ENCODE results near the gene DPEP2.
A peak's percentile ranks its signal among the peaks of the same experiment; 100 is the strongest.
"Not testable (repeated sequence)": the region's sequence is repeated elsewhere in the genome, so short reads cannot be mapped to it uniquely, and the experiment has no call there.

DPEP2 gene

GRCh38 chr16:68028996-68029395 is 29.7 kb upstream of the DPEP2 start:
- DNase-seq (ENCODE audit: low read depth), result no peak
- Histone ChIP-seq H3K4me1 (ENCODE audit: control insufficient read depth, insufficient read depth, low read length) (peaks cover 28% of the 10 kb centered on the region), H3K27me3 (replicated peaks; ENCODE audit: control insufficient read depth, insufficient read depth, low read length) (no peaks in the 10 kb centered on the region), H3K4me3 (ENCODE audit: low read length) (no peak overlapping the region), H3K36me3 (ENCODE audit: control insufficient read depth, insufficient read depth, low read length, severe bottlenecking) (no peaks in the 10 kb centered on the region), H3K9ac (ENCODE audit: low read length) (no peak overlapping the region), H3K9me3 (ENCODE audit: control insufficient read depth, low read length) (no peaks in the 10 kb centered on the region)

- Histone ChIP-seq H3K4me1 (ENCODE audit: control insufficient read depth, insufficient read depth, low read length) (peaks cover 35% of the 10 kb centered on the region), H3K4me3 (ENCODE audit: low read length) (peak within 1 kb of the TSS; percentile 99), H3K9ac (ENCODE audit: low read length) (peak within 1 kb of the TSS; percentile 98), H3K27me3 (replicated peaks; ENCODE audit: control insufficient read depth, insufficient read depth, low read length) (no peaks in the 10 kb centered on the region), H3K36me3 (ENCODE audit: control insufficient read depth, insufficient read depth, low read length, severe bottlenecking) (no peaks in the 10 kb centered on the region), H3K9me3 (ENCODE audit: control insufficient read depth, low read length) (no peaks in the 10 kb centered on the region)
- DNase-seq (ENCODE audit: low read depth), result peak; percentile 95
Observed at GRCh38 chr16:68022728-68023537, 23.6 kb upstream of the DPEP2 start, which contains the start of the genes DDX28 and DUS2. Gene DDX28 (minus strand): TSS chr16:68023232. CDS start chr16:68023202, 30 bp downstream. Gene DUS2 (plus strand): TSS chr16:68023284. CDS start chr16:68038024, 14,740 bp downstream.

- no peaks in the 10 kb centered on the region for H3K27me3 ChIP-seq (replicated peaks; ENCODE audit: control insufficient read depth, insufficient read depth, low read length)
- H3K9ac ChIP-seq (ENCODE audit: low read length), result peak overlapping the region; percentile 98
- peak overlapping the region; percentile 99 for H3K4me3 ChIP-seq (ENCODE audit: low read length)
- DNase-seq (ENCODE audit: low read depth), result no peak
- H3K4me1 ChIP-seq (ENCODE audit: control insufficient read depth, insufficient read depth, low read length), result peaks cover 30% of the 10 kb centered on the region
- no peaks in the 10 kb centered on the region for H3K36me3 ChIP-seq (ENCODE audit: control insufficient read depth, insufficient read depth, low read length, severe bottlenecking)
- no peaks in the 10 kb centered on the region for H3K9me3 ChIP-seq (ENCODE audit: control insufficient read depth, low read length)
Observed at GRCh38 chr16:68022278-68022727, 23.0 kb upstream of the DPEP2 start.

- Histone ChIP-seq H3K27me3 (replicated peaks; ENCODE audit: control insufficient read depth, insufficient read depth, low read length) (no peaks in the 10 kb centered on the region), H3K9ac (ENCODE audit: low read length) (peak overlapping the region; percentile 98), H3K4me1 (ENCODE audit: control insufficient read depth, insufficient read depth, low read length) (peaks cover 27% of the 10 kb centered on the region), H3K9me3 (ENCODE audit: control insufficient read depth, low read length) (no peaks in the 10 kb centered on the region), H3K4me3 (ENCODE audit: low read length) (peak overlapping the region; percentile 99), H3K36me3 (ENCODE audit: control insufficient read depth, insufficient read depth, low read length, severe bottlenecking) (no peaks in the 10 kb centered on the region)
- DNase-seq (ENCODE audit: low read depth), result no peak
Observed at GRCh38 chr16:68021490-68021889, 22.2 kb upstream of the DPEP2 start.

GRCh38 chr16:68019167-68019680 is 19.9 kb upstream of the DPEP2 start:
- no peak overlapping the region for H3K9ac ChIP-seq (ENCODE audit: low read length)
- H3K36me3 ChIP-seq (ENCODE audit: control insufficient read depth, insufficient read depth, low read length, severe bottlenecking), result no peaks in the 10 kb centered on the region
- peaks cover 22% of the 10 kb centered on the region for H3K4me1 ChIP-seq (ENCODE audit: control insufficient read depth, insufficient read depth, low read length)
- H3K4me3 ChIP-seq (ENCODE audit: low read length), result no peak overlapping the region
- no peak for DNase-seq (ENCODE audit: low read depth)
- H3K9me3 ChIP-seq (ENCODE audit: control insufficient read depth, low read length), result no peaks in the 10 kb centered on the region
- H3K27me3 ChIP-seq (replicated peaks; ENCODE audit: control insufficient read depth, insufficient read depth, low read length), result peaks cover under 1% of the 10 kb centered on the region

- Histone ChIP-seq H3K9ac (ENCODE audit: low read length) (no peak within 1 kb of the TSS), H3K36me3 (ENCODE audit: control insufficient read depth, insufficient read depth, low read length, severe bottlenecking) (no peaks in the 10 kb centered on the region), H3K9me3 (ENCODE audit: control insufficient read depth, low read length) (no peaks in the 10 kb centered on the region), H3K27me3 (replicated peaks; ENCODE audit: control insufficient read depth, insufficient read depth, low read length) (peaks cover 14% of the 10 kb centered on the region), H3K4me3 (ENCODE audit: low read length) (no peak within 1 kb of the TSS), H3K4me1 (ENCODE audit: control insufficient read depth, insufficient read depth, low read length) (no peaks in the 10 kb centered on the region)
- no peak for DNase-seq (ENCODE audit: low read depth)
Observed at GRCh38 chr16:68015681-68016080, 16.4 kb upstream of the DPEP2 start, which contains the start of gene DPEP2NB. Gene DPEP2NB (minus strand): TSS chr16:68015911. CDS start chr16:68015770, 141 bp downstream.

GRCh38 chr16:68013440-68013839 is 14.2 kb upstream of the DPEP2 start:
- no peak overlapping the region for H3K4me3 ChIP-seq (ENCODE audit: low read length)
- no peak for DNase-seq (ENCODE audit: low read depth)
- no peak overlapping the region for H3K9ac ChIP-seq (ENCODE audit: low read length)
- H3K27me3 ChIP-seq (replicated peaks; ENCODE audit: control insufficient read depth, insufficient read depth, low read length), result peaks cover 23% of the 10 kb centered on the region
- H3K36me3 ChIP-seq (ENCODE audit: control insufficient read depth, insufficient read depth, low read length, severe bottlenecking), result no peaks in the 10 kb centered on the region
- H3K9me3 ChIP-seq (ENCODE audit: control insufficient read depth, low read length), result no peaks in the 10 kb centered on the region
- no peaks in the 10 kb centered on the region for H3K4me1 ChIP-seq (ENCODE audit: control insufficient read depth, insufficient read depth, low read length)

- peaks cover 23% of the 10 kb centered on the region for H3K27me3 ChIP-seq (replicated peaks; ENCODE audit: control insufficient read depth, insufficient read depth, low read length)
- DNase-seq (ENCODE audit: low read depth); H3K36me3 ChIP-seq (ENCODE audit: control insufficient read depth, insufficient read depth, low read length, severe bottlenecking); H3K4me3 ChIP-seq (ENCODE audit: low read length); H3K9me3 ChIP-seq (ENCODE audit: control insufficient read depth, low read length); H3K9ac ChIP-seq (ENCODE audit: low read length); H3K4me1 ChIP-seq (ENCODE audit: control insufficient read depth, insufficient read depth, low read length): not testable (repeated sequence)
Observed at GRCh38 chr16:68009872-68010271, 10.6 kb upstream of the DPEP2 start.

- Histone ChIP-seq H3K9ac (ENCODE audit: low read length) (no peak overlapping the region), H3K36me3 (ENCODE audit: control insufficient read depth, insufficient read depth, low read length, severe bottlenecking) (no peaks in the 10 kb centered on the region), H3K9me3 (ENCODE audit: control insufficient read depth, low read length) (no peaks in the 10 kb centered on the region), H3K4me3 (ENCODE audit: low read length) (no peak overlapping the region), H3K27me3 (replicated peaks; ENCODE audit: control insufficient read depth, insufficient read depth, low read length) (peaks cover 23% of the 10 kb centered on the region), H3K4me1 (ENCODE audit: control insufficient read depth, insufficient read depth, low read length) (peaks cover 6% of the 10 kb centered on the region)
- no peak for DNase-seq (ENCODE audit: low read depth)
Observed at GRCh38 chr16:68009157-68009735, 10.0 kb upstream of the DPEP2 start.

- Histone ChIP-seq H3K27me3 (replicated peaks; ENCODE audit: control insufficient read depth, insufficient read depth, low read length) (peaks cover 11% of the 10 kb centered on the region), H3K4me1 (ENCODE audit: control insufficient read depth, insufficient read depth, low read length) (peaks cover 6% of the 10 kb centered on the region), H3K9me3 (ENCODE audit: control insufficient read depth, low read length) (no peaks in the 10 kb centered on the region), H3K36me3 (ENCODE audit: control insufficient read depth, insufficient read depth, low read length, severe bottlenecking) (no peaks in the 10 kb centered on the region), H3K4me3 (ENCODE audit: low read length) (no peak overlapping the region), H3K9ac (ENCODE audit: low read length) (no peak overlapping the region)
- peak; percentile 8 for DNase-seq (ENCODE audit: low read depth)
Observed at GRCh38 chr16:68005786-68006286, 6.6 kb upstream of the DPEP2 start.

GRCh38 chr16:68005211-68005610 is 5.9 kb upstream of the DPEP2 start:
- no peak for DNase-seq (ENCODE audit: low read depth)
- H3K36me3 ChIP-seq (ENCODE audit: control insufficient read depth, insufficient read depth, low read length, severe bottlenecking), result no peaks in the 10 kb centered on the region
- no peak overlapping the region for H3K4me3 ChIP-seq (ENCODE audit: low read length)
- H3K9ac ChIP-seq (ENCODE audit: low read length), result no peak overlapping the region
- H3K9me3 ChIP-seq (ENCODE audit: control insufficient read depth, low read length), result no peaks in the 10 kb centered on the region
- H3K27me3 ChIP-seq (replicated peaks; ENCODE audit: control insufficient read depth, insufficient read depth, low read length), result peaks cover 6% of the 10 kb centered on the region
- H3K4me1 ChIP-seq (ENCODE audit: control insufficient read depth, insufficient read depth, low read length), result peaks cover 6% of the 10 kb centered on the region

Measured in adipocyte (in vitro differentiated cells).